ENCODE measurements around the gene DAB1. TPM values are rescaled to one million over a fixed set of nuclear protein-coding genes. Genes with fewer than 3 reads are reported as not detected.

The DAB1 gene
- total and polyA plus RNA-seq, 2 of the 8 experiments (the other 6 are each of a cell fraction or from before 2014, with no cell fraction given) = 4.4 to 11.8 TPM

DNA sequence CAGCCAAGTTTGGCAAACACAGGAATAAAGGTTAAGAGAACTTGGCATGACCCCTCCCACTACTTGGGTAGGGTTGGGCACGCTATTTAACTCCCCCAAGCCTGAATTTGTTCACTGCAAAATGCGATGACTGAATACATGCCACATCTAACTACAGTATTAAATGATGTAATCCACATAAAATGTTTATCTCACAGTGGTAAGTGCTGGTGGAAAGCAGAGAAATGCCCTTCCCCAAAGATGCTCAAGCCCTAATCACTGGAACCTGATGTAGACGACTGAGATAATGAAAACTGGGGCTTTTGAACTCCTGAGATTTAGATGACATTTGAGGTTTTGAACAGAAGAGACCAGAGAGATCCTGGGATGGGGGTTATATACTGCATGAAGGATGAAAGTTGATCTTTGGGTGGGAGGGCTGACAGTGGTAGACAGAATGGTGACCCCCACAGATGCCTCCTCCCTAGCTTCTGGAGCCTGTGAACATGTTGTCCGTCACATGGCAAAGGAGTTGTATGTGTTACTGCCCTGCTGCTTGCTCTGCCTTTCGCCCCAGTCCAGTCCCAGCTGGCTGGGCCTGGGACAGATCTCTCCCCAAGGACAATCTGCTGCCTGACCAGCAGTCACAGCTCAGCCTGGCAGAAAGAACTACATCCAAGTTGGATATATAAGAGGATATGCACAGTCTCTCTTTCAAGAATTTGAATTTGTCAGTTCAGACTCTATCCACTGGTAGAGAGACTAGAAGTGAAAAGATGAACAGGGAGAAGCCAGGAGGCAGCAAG lies 120.9 kb downstream of the DAB1 start:
- no peaks in the 10 kb centered on the region for H3K9me3 ChIP-seq (ENCODE audit: insufficient read depth in 2 of 2, low read depth in 1 of 2, low read length in 1 of 2)
- no peak overlapping the region for H3K4ac ChIP-seq (replicated peaks; ENCODE audit: insufficient read length, low read depth, low read length)
- H3K4me3 ChIP-seq (ENCODE audit: extremely low read depth in 1 of 4, insufficient read depth in 2 of 4, low read depth in 3 of 4, low read length in 4 of 4) = no peak overlapping the region
- H2BK12ac ChIP-seq (ENCODE audit: low read depth, low read length) = no peak overlapping the region
- POLR2A ChIA-PET (ENCODE audit: partially characterized antibody) = no interaction called here
- no peak overlapping the region for H4K91ac ChIP-seq (replicated peaks; ENCODE audit: insufficient read length, low read length)
- CTCF ChIA-PET (ENCODE audit: partially characterized antibody) = interaction anchor here (1.2 kb wide), 2 partner anchors 16 to 38 kb away, joined by 3 to 4 read pairs; no protein-coding TSS in a partner anchor
- H2AK5ac ChIP-seq (ENCODE audit: low read depth, low read length) = no peak overlapping the region
- no peaks in the 10 kb centered on the region for H3K79me1 ChIP-seq (ENCODE audit: low read depth, low read length)
- 0 out of 2 replicates have a peak overlapping the region, but pooled peaks have one; percentile 55 for H2BK20ac ChIP-seq (ENCODE audit: low read length)
- no peak overlapping the region for H4K5ac ChIP-seq (ENCODE audit: insufficient read length, low read depth, low read length)
- WGBS, 2 experiments (ENCODE audit: extremely low coverage in 1 of 2, insufficient coverage in 1 of 2, insufficient read length in 1 of 2, insufficient replicate concordance in 2 of 2, low coverage in 1 of 2, low lambda C conversion rate in 2 of 2, missing lambda C conversion rate in 1 of 2) = 87% methylated on average over 5 of the region's 5 CpGs; no CpG with 5 or more reads in 1 of the 2 experiments
- H3K9ac ChIP-seq (replicated peaks in 1 of 4; ENCODE audit: extremely low read depth in 1 of 4, low read depth in 3 of 4, low read length in 3 of 4) = no peak overlapping the region
- H4K8ac ChIP-seq (ENCODE audit: extremely low read depth, insufficient read depth, low read length) = no peak overlapping the region
- H3K27ac ChIP-seq (ENCODE audit: low read depth, low read length) = no peak overlapping the region
- DNase-seq (ENCODE audit: low read depth in 1 of 2, low spot score in 2 of 2) (no peak), FAIRE-seq (no peak)
- peaks cover 0 to 8% (median 2%) of the 10 kb centered on the region in 4 experiments; a peak in 3 of 7 replicates for H3K4me1 ChIP-seq (replicated peaks in 1 of 4; ENCODE audit: control insufficient read depth in 3 of 4, insufficient read depth in 4 of 4, low read length in 3 of 4)
- H2BK15ac ChIP-seq (ENCODE audit: low read length) = no peak overlapping the region
- no peak overlapping the region for H2BK120ac ChIP-seq (replicated peaks; ENCODE audit: low read depth, low read length)
- no peaks in the 10 kb centered on the region for H4K20me1 ChIP-seq (replicated peaks in 1 of 2; ENCODE audit: control insufficient read depth in 1 of 2, insufficient read depth in 2 of 2, low read length in 2 of 2)
- no peak overlapping the region for H3K4me2 ChIP-seq (ENCODE audit: insufficient read depth in 1 of 2, low read depth in 2 of 2, low read length in 2 of 2)
- no peak overlapping the region for H3K56ac ChIP-seq (replicated peaks; ENCODE audit: insufficient read length, low read depth, low read length)
- H3K14ac ChIP-seq (ENCODE audit: insufficient read length) = no peak overlapping the region
- H3K18ac ChIP-seq (ENCODE audit: extremely low read depth, low read length) = no peak overlapping the region
- H3K79me2 ChIP-seq (ENCODE audit: control insufficient read depth in 1 of 2, insufficient read depth in 2 of 2, low read length in 2 of 2) = no peaks in the 10 kb centered on the region
- no peak overlapping the region for H2BK5ac ChIP-seq (ENCODE audit: low read depth, low read length)
- no peaks in the 10 kb centered on the region for H3K23me2 ChIP-seq (ENCODE audit: low read depth, low read length)
- H3K36me3 ChIP-seq (ENCODE audit: control insufficient read depth in 2 of 4, insufficient read depth in 4 of 4, low read length in 3 of 4) = no peaks in the 10 kb centered on the region
- H3K23ac ChIP-seq (ENCODE audit: insufficient read length) = no peak overlapping the region
- H3K27me3 ChIP-seq (replicated peaks in 1 of 4; ENCODE audit: control insufficient read depth in 3 of 4, extremely low read depth in 1 of 4, insufficient read depth in 3 of 4, low read length in 3 of 4) = no peaks in the 10 kb centered on the region
- H2AFZ ChIP-seq (ENCODE audit: low read length) = no peak overlapping the region
- no peak for TF ChIP-seq TCF12 (IDR thresholded peaks at IDR 0.05; ENCODE audit: low read depth, low read length)
- TF ChIP-seq KDM1A (IDR thresholded peaks at IDR 0.05; ENCODE audit: borderline replicate concordance, low read length) = no peak
- TF ChIP-seq RXRA (IDR thresholded peaks at IDR 0.05; ENCODE audit: insufficient read depth, low read depth, low read length) = no peak
- TF ChIP-seq POLR2A (IDR thresholded peaks at IDR 0.05; ENCODE audit: control extremely low read depth in 1 of 2, low read depth in 2 of 2, low read length in 2 of 2) = no peak
- no peak for TF ChIP-seq SUZ12 (IDR thresholded peaks at IDR 0.05; ENCODE audit: low read length)
- TF ChIP-seq ASH2L (IDR thresholded peaks at IDR 0.05; ENCODE audit: low read length) = no peak
- TF ChIP-seq CREB1 (IDR thresholded peaks at IDR 0.05) = no peak
- no peak for TF ChIP-seq CBX5 (IDR thresholded peaks at IDR 0.05; ENCODE audit: low read depth, low read length)
- TF ChIP-seq, protein P1, sequence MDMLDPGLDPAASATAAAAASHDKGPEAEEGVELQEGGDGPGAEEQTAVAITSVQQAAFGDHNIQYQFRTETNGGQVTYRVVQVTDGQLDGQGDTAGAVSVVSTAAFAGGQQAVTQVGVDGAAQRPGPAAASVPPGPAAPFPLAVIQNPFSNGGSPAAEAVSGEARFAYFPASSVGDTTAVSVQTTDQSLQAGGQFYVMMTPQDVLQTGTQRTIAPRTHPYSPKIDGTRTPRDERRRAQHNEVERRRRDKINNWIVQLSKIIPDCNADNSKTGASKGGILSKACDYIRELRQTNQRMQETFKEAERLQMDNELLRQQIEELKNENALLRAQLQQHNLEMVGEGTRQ (IDR thresholded peaks at IDR 0.05; ENCODE audit: low read length) = no peak
- no peak for TF ChIP-seq JUN (IDR thresholded peaks at IDR 0.05; ENCODE audit: low read depth, low read length)
- TF ChIP-seq TAF1 (IDR thresholded peaks at IDR 0.05; ENCODE audit: low read depth, low read length) = no peak
- TF ChIP-seq RAD21 (IDR thresholded peaks at IDR 0.05 in 1 of 2, conservative IDR thresholded peaks at IDR 0.05 in 1 of 2; ENCODE audit: low read depth in 2 of 2, low read length in 2 of 2) = no peak

Data from H1 (cell line).